Measurements from ENCODE around the gene MYADML2. TPM values are rescaled to one million over a fixed set of nuclear protein-coding genes. Genes with fewer than 3 reads are reported as not detected.

MYADML2 gene
- polyA plus RNA-seq, 4 donors, result 0.03 to 0.06 TPM; not detected in 2

DNA sequence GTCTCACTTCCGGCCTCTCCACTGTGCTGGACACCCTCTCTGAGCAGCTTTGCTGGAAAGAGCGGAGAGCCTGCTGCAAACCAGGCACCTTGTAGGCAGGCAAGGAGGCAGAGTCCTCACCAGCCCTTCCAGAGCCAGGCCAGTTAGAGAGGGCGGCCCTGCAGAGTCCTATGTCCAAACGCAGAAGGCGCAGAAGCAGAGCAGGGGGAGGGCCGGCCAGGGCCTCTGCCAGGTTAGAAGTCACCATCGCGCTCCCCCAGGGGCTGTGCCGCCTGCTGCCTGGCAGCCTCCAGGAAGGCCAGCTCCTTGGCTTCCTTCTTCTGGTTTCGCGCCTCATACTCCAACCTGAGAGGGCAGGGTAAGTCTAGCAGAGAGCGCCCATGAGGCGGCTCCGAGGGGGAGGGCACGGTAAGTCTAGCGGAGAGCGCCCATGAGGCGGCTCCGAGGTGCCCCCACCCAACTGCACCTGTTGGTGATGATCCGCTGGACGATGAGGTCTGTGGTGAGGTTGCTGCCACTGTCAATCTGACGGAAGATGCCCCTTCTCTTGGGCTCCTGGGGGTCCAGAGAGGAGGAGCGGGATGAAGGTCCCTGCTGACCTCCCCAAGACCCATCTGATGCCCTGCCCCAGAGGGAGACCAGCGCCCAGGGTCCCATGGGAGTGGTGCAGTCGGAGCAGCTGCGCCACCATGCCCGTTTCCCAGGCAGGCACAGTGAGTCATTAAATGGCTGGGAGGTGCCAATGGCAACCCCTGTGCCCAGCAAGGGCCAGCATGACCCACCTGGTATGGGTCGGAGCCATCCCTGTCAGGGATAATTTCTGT lies 42.2 kb downstream of the MYADML2 start:
- DNase-seq, result no peak
- Histone ChIP-seq H3K9me3 (ENCODE audit: control insufficient read depth in 2 of 2, insufficient read depth in 1 of 2, low read depth in 1 of 2, low read length in 1 of 2) (no peaks in the 10 kb centered on the region), H3K4me3 (ENCODE audit: low read depth in 1 of 3, low read length in 3 of 3) (no peak overlapping the region), H3K36me3 (ENCODE audit: control insufficient read depth in 3 of 3, insufficient read depth in 2 of 3, low read depth in 1 of 3, low read length in 3 of 3) (peaks cover 0 to 84% (median 16%) of the 10 kb centered on the region in 3 donors), H3K27me3 (ENCODE audit: control insufficient read depth in 3 of 3, insufficient read depth in 3 of 3, low read length in 3 of 3) (peaks cover 0 to 11% (median 0%) of the 10 kb centered on the region in 3 donors), H3K27ac (ENCODE audit: low read depth in 1 of 3, low read length in 2 of 3) (no peak overlapping the region), H3K4me1 (ENCODE audit: control insufficient read depth in 3 of 3, insufficient read depth in 2 of 3, low read depth in 1 of 3, low read length in 2 of 3) (peaks cover 0 to 14% (median 2%) of the 10 kb centered on the region in 3 donors)
- FAIRE-seq, result no peak
- WGBS, 3 donors, result 85 to 90% (median 89%) methylated on average over 28 of the region's 28 CpGs

DNA sequence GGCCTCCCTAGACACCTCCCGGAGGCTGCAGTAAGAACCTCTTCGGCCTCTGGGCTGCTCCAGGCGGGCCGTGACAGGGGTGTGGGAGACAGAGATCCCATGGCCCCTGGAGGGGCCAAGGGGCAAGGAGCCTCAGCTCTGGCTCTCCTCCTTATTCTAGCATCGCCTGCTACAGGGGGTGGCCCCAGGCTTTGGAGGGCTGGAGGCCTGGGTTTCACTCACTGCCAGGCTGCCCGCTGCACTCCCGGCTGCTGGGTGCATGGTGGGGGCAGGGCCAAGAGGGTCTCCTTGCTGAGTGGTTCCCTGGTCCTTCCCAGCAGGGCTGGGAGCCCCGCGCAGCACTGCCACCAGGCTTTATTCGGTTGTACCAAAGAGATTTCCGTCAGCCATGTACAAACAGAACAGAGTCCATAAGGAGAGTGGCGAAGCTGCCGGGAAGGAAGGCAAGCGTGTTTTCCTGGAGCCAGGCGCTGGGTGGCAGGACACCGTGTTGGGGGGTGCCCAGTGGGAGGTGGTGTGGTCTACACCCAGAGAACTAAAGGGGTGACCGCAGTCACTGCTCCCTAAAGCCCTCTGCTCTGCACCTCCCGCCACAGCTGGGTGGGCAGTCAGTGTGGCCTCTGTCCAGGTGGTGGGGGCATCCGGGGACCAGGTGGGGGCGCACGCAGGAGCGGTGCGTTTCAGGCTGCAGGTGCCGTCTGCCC lies 43.0 kb downstream of the MYADML2 start:
- Histone ChIP-seq H3K27ac (ENCODE audit: low read depth in 1 of 3, low read length in 2 of 3) (no peak overlapping the region), H3K4me3 (ENCODE audit: low read depth in 1 of 3, low read length in 3 of 3) (no peak overlapping the region), H3K27me3 (ENCODE audit: control insufficient read depth in 3 of 3, insufficient read depth in 3 of 3, low read length in 3 of 3) (peaks cover 0 to 11% (median 0%) of the 10 kb centered on the region in 3 donors), H3K36me3 (ENCODE audit: control insufficient read depth in 3 of 3, insufficient read depth in 2 of 3, low read depth in 1 of 3, low read length in 3 of 3) (peaks cover 0 to 84% (median 13%) of the 10 kb centered on the region in 3 donors), H3K4me1 (ENCODE audit: control insufficient read depth in 3 of 3, insufficient read depth in 2 of 3, low read depth in 1 of 3, low read length in 2 of 3) (peaks cover 0 to 9% (median 0%) of the 10 kb centered on the region in 3 donors), H3K9me3 (ENCODE audit: control insufficient read depth in 2 of 2, insufficient read depth in 1 of 2, low read depth in 1 of 2, low read length in 1 of 2) (no peaks in the 10 kb centered on the region)
- DNase-seq (no peak), FAIRE-seq (no peak)
- 91 to 93% (median 92%) methylated on average over 24 of the region's 24 CpGs for WGBS, 3 donors

DNA sequence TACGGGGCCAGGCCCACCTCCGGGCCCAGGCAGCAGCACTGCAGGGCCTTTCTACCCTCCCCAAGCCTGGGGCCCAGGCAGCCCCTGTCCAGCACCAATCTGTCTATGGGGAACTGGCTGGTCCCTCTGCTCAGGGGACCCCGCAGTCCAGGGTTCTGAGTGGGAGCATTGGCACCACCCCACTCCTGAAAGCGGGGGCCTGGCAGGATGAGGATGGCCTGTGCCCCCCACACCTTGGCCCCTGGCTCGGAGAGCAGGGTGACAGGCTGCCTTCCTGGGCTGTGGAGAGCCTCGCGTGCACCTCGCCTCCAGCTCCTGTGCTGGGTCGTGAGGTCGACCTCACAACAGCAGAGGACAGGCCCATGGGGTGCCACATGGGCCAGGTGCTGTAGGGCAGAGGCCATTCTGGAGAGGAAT lies 43.6 kb downstream of the MYADML2 start:
- Histone ChIP-seq H3K4me3 (ENCODE audit: low read depth in 1 of 3, low read length in 3 of 3) (no peak overlapping the region), H3K27me3 (ENCODE audit: control insufficient read depth in 3 of 3, insufficient read depth in 3 of 3, low read length in 3 of 3) (peaks cover 0 to 11% (median 0%) of the 10 kb centered on the region in 3 donors), H3K4me1 (ENCODE audit: control insufficient read depth in 3 of 3, insufficient read depth in 2 of 3, low read depth in 1 of 3, low read length in 2 of 3) (peaks cover 0 to 9% (median 0%) of the 10 kb centered on the region in 3 donors), H3K36me3 (ENCODE audit: control insufficient read depth in 3 of 3, insufficient read depth in 2 of 3, low read depth in 1 of 3, low read length in 3 of 3) (peaks cover 0 to 84% (median 13%) of the 10 kb centered on the region in 3 donors), H3K27ac (ENCODE audit: low read depth in 1 of 3, low read length in 2 of 3) (no peak overlapping the region), H3K9me3 (ENCODE audit: control insufficient read depth in 2 of 2, insufficient read depth in 1 of 2, low read depth in 1 of 2, low read length in 1 of 2) (no peaks in the 10 kb centered on the region)
- no peak for DNase-seq
- FAIRE-seq, result no peak
- 91 to 93% (median 91%) methylated on average over 10 of the region's 10 CpGs for WGBS, 3 donors

DNA sequence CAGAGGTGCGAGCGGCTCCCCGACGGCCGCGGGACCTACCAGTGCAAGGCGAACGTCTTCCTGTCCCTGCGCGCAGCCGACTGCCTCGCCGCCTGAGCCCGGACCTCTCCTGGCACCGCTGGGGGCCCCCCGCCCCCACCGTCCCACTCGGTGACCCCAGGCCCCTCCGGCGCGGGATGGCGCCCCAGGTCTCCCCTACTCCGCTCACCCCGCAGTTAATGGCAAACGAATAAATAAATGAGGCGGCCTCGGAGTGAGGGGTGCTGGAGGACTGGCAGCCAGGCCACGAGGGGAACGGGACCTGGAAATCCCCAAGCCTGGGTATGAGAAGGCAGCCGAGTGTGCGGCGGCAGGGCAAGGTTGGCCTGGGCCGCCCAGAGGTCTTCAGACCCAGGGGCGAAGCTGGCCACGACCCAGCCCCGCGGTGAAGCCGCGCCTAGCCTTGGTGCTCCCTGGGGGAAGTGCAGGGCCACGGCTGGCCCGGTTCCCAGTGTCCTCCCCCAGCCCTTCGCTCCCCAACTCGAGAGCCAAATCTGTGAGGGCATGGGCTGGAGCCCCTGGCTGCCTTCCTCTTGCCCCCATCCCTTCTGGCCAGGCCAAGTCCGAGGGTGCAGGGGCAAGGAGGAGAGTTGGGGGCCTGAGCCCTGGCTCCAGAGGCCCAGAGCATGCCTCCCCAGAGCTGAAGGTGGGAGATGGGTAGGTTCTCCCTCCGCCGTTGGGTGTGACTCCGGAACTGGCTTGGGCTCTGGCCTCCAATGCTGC lies 44.2 kb downstream of the MYADML2 start:
- Histone ChIP-seq H3K36me3 (ENCODE audit: control insufficient read depth in 3 of 3, insufficient read depth in 2 of 3, low read depth in 1 of 3, low read length in 3 of 3) (peaks cover 0 to 84% (median 7%) of the 10 kb centered on the region in 3 donors), H3K4me1 (ENCODE audit: control insufficient read depth in 3 of 3, insufficient read depth in 2 of 3, low read depth in 1 of 3, low read length in 2 of 3) (peaks cover 0 to 9% (median 0%) of the 10 kb centered on the region in 3 donors), H3K9me3 (ENCODE audit: control insufficient read depth in 2 of 2, insufficient read depth in 1 of 2, low read depth in 1 of 2, low read length in 1 of 2) (no peaks in the 10 kb centered on the region), H3K4me3 (ENCODE audit: low read depth in 1 of 3, low read length in 3 of 3) (peak overlapping the region in 1 of 3 donors; percentile 34), H3K27ac (ENCODE audit: low read depth in 1 of 3, low read length in 2 of 3) (no peak overlapping the region), H3K27me3 (ENCODE audit: control insufficient read depth in 3 of 3, insufficient read depth in 3 of 3, low read length in 3 of 3) (peaks cover 0 to 11% (median 0%) of the 10 kb centered on the region in 3 donors)
- 22 to 34% (median 26%) methylated on average over 41 to 47 of the region's 47 CpGs for WGBS, 3 donors
- DNase-seq (no peak), FAIRE-seq (no peak)

DNA sequence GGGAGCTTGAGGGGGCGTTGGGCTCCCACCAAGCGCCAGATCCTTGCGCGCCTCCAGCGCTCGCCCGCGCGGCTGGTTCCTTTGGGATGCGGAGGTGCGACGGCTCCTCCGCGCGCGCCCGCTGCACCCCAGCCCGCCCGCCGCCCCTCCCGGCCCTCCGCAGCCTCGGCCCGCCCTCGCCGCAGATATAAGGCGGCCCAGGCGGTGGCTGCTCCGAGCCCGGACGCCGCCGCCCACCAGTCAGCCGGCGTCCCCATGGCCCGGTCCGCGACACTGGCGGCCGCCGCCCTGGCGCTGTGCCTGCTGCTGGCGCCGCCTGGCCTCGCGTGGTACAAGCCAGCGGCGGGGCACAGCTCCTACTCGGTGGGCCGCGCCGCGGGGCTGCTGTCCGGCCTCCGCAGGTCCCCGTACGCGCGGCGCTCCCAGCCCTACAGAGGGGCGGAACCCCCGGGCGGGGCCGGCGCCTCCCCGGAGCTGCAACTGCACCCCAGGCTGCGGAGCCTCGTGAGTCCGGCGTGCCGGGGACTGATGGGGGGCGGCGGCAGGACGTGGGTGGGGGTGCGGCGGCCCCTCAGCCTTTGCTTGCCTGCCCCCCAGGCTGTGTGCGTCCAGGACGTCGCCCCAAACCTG lies 44.9 kb downstream of the MYADML2 start, which contains the start of gene NPB:
NPB (plus strand) TSS at position 216 of the 630 bp plus-strand sequence; CDS start at position 256, 40 bp downstream.
- Histone ChIP-seq H3K4me3 (ENCODE audit: low read depth in 1 of 3, low read length in 3 of 3) (peak within 1 kb of the TSS in 1 of 3 donors; percentile 34), H3K9me3 (ENCODE audit: control insufficient read depth in 2 of 2, insufficient read depth in 1 of 2, low read depth in 1 of 2, low read length in 1 of 2) (no peaks in the 10 kb centered on the region), H3K36me3 (ENCODE audit: control insufficient read depth in 3 of 3, insufficient read depth in 2 of 3, low read depth in 1 of 3, low read length in 3 of 3) (peaks cover 3 to 84% (median 5%) of the 10 kb centered on the region in 3 donors), H3K27me3 (ENCODE audit: control insufficient read depth in 3 of 3, insufficient read depth in 3 of 3, low read length in 3 of 3) (peaks cover 0 to 11% (median 0%) of the 10 kb centered on the region in 3 donors), H3K4me1 (ENCODE audit: control insufficient read depth in 3 of 3, insufficient read depth in 2 of 3, low read depth in 1 of 3, low read length in 2 of 3) (peaks cover 0 to 9% (median 0%) of the 10 kb centered on the region in 3 donors), H3K27ac (ENCODE audit: low read depth in 1 of 3, low read length in 2 of 3) (no peak within 1 kb of the TSS)
- no peak for FAIRE-seq
- DNase-seq, result peak; percentile 37 to 63
- WGBS, 3 donors, result 0 to 1% (median 1%) methylated on average over 35 to 79 of the region's 79 CpGs

DNA sequence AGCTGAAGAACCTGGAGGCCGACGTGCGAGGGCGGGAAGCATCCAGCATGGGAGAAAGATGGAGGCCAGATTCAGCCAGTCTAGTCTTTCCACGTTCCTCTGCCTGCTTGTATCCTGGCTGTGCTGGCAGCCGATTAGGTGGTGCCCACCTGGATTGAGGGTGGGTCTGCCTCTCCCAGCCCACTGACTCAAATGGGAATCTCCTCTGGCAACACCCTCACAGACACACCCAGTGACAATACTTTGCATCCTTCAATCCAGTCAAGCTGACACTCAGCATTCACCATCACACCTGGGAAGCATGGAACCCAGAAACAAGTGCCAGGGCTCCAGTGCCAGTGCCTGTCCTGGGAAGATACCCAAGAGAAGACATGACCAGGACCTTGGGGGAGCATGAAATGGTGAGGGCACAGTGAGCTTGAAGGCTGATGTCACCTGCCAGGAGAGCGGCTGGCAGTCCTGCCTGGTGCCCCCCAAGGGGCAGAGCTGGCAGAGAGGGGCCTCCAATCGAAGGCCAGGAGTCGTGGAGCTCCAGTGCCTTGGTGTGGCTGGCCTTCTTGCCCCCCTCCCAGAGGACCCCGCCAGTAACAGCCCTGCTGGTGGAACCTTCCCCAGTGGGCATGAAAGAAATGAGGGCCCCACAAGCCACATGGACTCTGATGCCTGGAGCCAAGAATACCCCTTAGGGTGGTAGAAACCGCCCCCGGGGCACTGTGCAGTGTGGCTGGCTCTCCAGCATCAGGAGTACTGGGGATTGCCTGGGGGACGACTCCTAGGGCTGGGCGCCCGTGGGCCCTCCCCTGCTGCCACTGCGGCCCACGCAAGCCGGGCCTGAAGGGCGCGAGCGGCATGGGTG lies 45.6 kb downstream of the MYADML2 start:
- WGBS, 3 donors, result 48 to 64% (median 48%) methylated on average over 11 to 21 of the region's 21 CpGs
- no peak for FAIRE-seq
- Histone ChIP-seq H3K27ac (ENCODE audit: low read depth in 1 of 3, low read length in 2 of 3) (no peak overlapping the region), H3K4me1 (ENCODE audit: control insufficient read depth in 3 of 3, insufficient read depth in 2 of 3, low read depth in 1 of 3, low read length in 2 of 3) (peaks cover 0 to 9% (median 0%) of the 10 kb centered on the region in 3 donors), H3K4me3 (ENCODE audit: low read depth in 1 of 3, low read length in 3 of 3) (peak overlapping the region in 1 of 3 donors; percentile 34), H3K9me3 (ENCODE audit: control insufficient read depth in 2 of 2, insufficient read depth in 1 of 2, low read depth in 1 of 2, low read length in 1 of 2) (no peaks in the 10 kb centered on the region), H3K36me3 (ENCODE audit: control insufficient read depth in 3 of 3, insufficient read depth in 2 of 3, low read depth in 1 of 3, low read length in 3 of 3) (peaks cover under 1 to 84% (median 5%) of the 10 kb centered on the region in 3 donors), H3K27me3 (ENCODE audit: control insufficient read depth in 3 of 3, insufficient read depth in 3 of 3, low read length in 3 of 3) (peaks cover 0 to 11% (median 0%) of the 10 kb centered on the region in 3 donors)
- DNase-seq, result no peak

DNA sequence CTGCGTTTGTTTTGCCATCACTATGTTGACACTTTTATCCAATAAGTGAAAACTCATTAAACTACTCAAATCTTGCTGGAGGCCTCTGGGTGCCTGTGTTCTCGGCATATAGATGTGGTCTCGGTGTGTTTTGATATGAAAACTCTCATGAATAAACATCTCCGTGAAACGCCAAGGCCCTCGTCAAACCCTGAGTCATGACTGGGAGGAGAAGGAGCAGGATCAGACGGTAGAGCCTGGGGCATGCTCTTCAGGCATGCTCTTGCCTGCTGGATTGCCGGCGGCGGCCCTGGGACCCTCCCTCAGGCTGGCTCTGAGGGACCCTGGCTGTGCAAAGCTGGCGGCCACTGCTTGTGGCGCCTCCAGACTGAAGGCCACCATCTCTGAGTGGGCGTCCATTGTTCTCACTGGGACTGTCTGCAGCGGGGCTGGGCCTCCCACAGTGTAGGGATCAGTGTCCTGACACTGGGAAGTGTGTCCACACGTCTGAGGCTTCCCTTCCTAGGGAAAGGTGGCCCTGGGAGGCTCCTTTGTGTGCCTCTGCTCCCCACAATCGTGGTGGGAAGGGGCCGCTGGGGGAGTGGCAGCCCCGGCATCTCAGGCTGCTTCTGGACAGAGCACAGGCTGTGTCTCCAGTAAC lies 46.7 kb downstream of the MYADML2 start:
- Histone ChIP-seq H3K4me3 (ENCODE audit: low read depth in 1 of 3, low read length in 3 of 3) (no peak overlapping the region), H3K27me3 (ENCODE audit: control insufficient read depth in 3 of 3, insufficient read depth in 3 of 3, low read length in 3 of 3) (peaks cover 0 to 11% (median 0%) of the 10 kb centered on the region in 3 donors), H3K4me1 (ENCODE audit: control insufficient read depth in 3 of 3, insufficient read depth in 2 of 3, low read depth in 1 of 3, low read length in 2 of 3) (peaks cover 0 to 9% (median 0%) of the 10 kb centered on the region in 3 donors), H3K9me3 (ENCODE audit: control insufficient read depth in 2 of 2, insufficient read depth in 1 of 2, low read depth in 1 of 2, low read length in 1 of 2) (no peaks in the 10 kb centered on the region), H3K36me3 (ENCODE audit: control insufficient read depth in 3 of 3, insufficient read depth in 2 of 3, low read depth in 1 of 3, low read length in 3 of 3) (peaks cover 0 to 82% (median 5%) of the 10 kb centered on the region in 3 donors), H3K27ac (ENCODE audit: low read depth in 1 of 3, low read length in 2 of 3) (no peak overlapping the region)
- no peak for DNase-seq
- no peak for FAIRE-seq
- 81 to 86% (median 83%) methylated on average over 18 of the region's 18 CpGs for WGBS, 3 donors

All from small intestine (tissue), 7 donors.